SH-SY5Y (cell line): ENCODE measurements around the gene C1QB.

ENCODE experiments used
- GATA2 ChIP-seq: IDR thresholded peaks from 2 replicates; pipeline ENCODE4 v1.6.1; 2011; ENCODE audit warnings: mild to moderate bottlenecking, low read depth, low read length
- GATA3 ChIP-seq: IDR thresholded peaks from 2 replicates; pipeline ENCODE4 v1.6.1; 2011; ENCODE audit warnings: low read depth, mild to moderate bottlenecking, low read length, moderate library complexity

The C1QB gene

GRCh38 chr1:22688466-22688865, 35.4 kb downstream of the C1QB start:
- no peak for TF ChIP-seq GATA3
- TF ChIP-seq GATA2, result no peak

GRCh38 chr1:22689505-22689904, 36.5 kb downstream of the C1QB start:
- no peak for TF ChIP-seq GATA2
- TF ChIP-seq GATA3, result no peak

- TF ChIP-seq GATA3 (no peak), GATA2 (no peak)
These were observed 38.2 kb downstream of the C1QB start for GRCh38 chr1:22691031-22691753.

GRCh38 chr1:22694172-22694571, 41.1 kb downstream of the C1QB start:
- no peak for TF ChIP-seq GATA3
- TF ChIP-seq GATA2, result no peak

- no peak for TF ChIP-seq GATA2
- TF ChIP-seq GATA3, result no peak
These were observed 43.6 kb downstream of the C1QB start for GRCh38 chr1:22696610-22697009.

GRCh38 chr1:22697980-22698379, 44.9 kb downstream of the C1QB start:
- TF ChIP-seq GATA3 (no peak), GATA2 (no peak)

- TF ChIP-seq GATA2 (no peak), GATA3 (no peak)
These were observed 46.9 kb downstream of the C1QB start for GRCh38 chr1:22699681-22700520.

GRCh38 chr1:22702296-22703085, 49.5 kb downstream of the C1QB start:
- TF ChIP-seq GATA2 (no peak), GATA3 (no peak)

GRCh38 chr1:22704440-22705067, 51.5 kb downstream of the C1QB start:
- TF ChIP-seq GATA3 (no peak), GATA2 (no peak)

- TF ChIP-seq GATA2 (no peak), GATA3 (no peak)
These were observed 52.5 kb downstream of the C1QB start for GRCh38 chr1:22705586-22705985.

- TF ChIP-seq GATA3 (no peak), GATA2 (no peak)
These were observed 55.7 kb downstream of the C1QB start for GRCh38 chr1:22708777-22709176.

GRCh38 chr1:22709227-22709626, 56.2 kb downstream of the C1QB start:
- TF ChIP-seq GATA2 (no peak), GATA3 (no peak)

- TF ChIP-seq GATA2 (0 out of 2 replicates have a peak, but pooled peaks have one; percentile 24), GATA3 (no peak)
These were observed 57.1 kb downstream of the C1QB start for GRCh38 chr1:22709891-22710700.

- TF ChIP-seq GATA3 (no peak), GATA2 (no peak)
These were observed 57.6 kb downstream of the C1QB start, which contains the start of gene EPHB2 for GRCh38 chr1:22710701-22711049. Gene EPHB2 (plus strand): TSS chr1:22710839. CDS start chr1:22710983, 144 bp downstream.
